H7 (cell line): ENCODE results near the gene FGF23. TPM values are rescaled to one million over a fixed set of nuclear protein-coding genes. Genes with fewer than 3 reads are reported as not detected.

Source experiments
- DNase-seq: peaks from one replicate; pipeline ENCODE4 v3.0.0; 2012
- H3K27me3 ChIP-seq: 2 replicates; pipeline ENCODE4 v1.6.0; 2011; ENCODE audit warnings: mild to moderate bottlenecking, low read length; ENCODE audit not compliant: control insufficient read depth, insufficient read depth
- H3K36me3 ChIP-seq: replicated peaks from 2 replicates; pipeline ENCODE4 v1.5.1; 2011; ENCODE audit warnings: low read length; ENCODE audit not compliant: control insufficient read depth, insufficient read depth
- H3K4me3 ChIP-seq: 2 replicates; pipeline ENCODE4 v1.5.1; 2011; ENCODE audit warnings: low read depth, mild to moderate bottlenecking, control low read depth, low read length, moderate library complexity; ENCODE audit not compliant: insufficient read depth
- total RNA-seq: library from RNA; depleted of rRNA; stranded (reverse); fragments of >200 nt; shearing (Covaris generic); gene quantifications from 2 replicates; pipeline ENCODE4 v1.2.3, GENCODE V29; 2014

Gene FGF23
- total RNA-seq, 1 experiment from 2014 or later, result 0.17 TPM

- no peak for DNase-seq
- Histone ChIP-seq H3K27me3 (no peaks in the 10 kb centered on the region), H3K36me3 (no peaks in the 10 kb centered on the region), H3K4me3 (no peak overlapping the region)
Measured at GRCh38 chr12:4401117-4401516, 21.6 kb upstream of the FGF23 start.

GRCh38 chr12:4395818-4396217 lies 16.3 kb upstream of the FGF23 start:
- Histone ChIP-seq H3K27me3 (no peaks in the 10 kb centered on the region), H3K4me3 (no peak overlapping the region), H3K36me3 (no peaks in the 10 kb centered on the region)
- DNase-seq, result no peak

- no peak overlapping the region for H3K4me3 ChIP-seq
- H3K36me3 ChIP-seq, result no peaks in the 10 kb centered on the region
- no peaks in the 10 kb centered on the region for H3K27me3 ChIP-seq
- no peak for DNase-seq
Measured at GRCh38 chr12:4393211-4393610, 13.7 kb upstream of the FGF23 start.

GRCh38 chr12:4392223-4392742 lies 12.8 kb upstream of the FGF23 start:
- Histone ChIP-seq H3K36me3 (no peaks in the 10 kb centered on the region), H3K27me3 (no peaks in the 10 kb centered on the region), H3K4me3 (no peak overlapping the region)
- DNase-seq, result no peak

GRCh38 chr12:4388662-4389061 lies 9.2 kb upstream of the FGF23 start:
- no peak overlapping the region for H3K4me3 ChIP-seq
- no peaks in the 10 kb centered on the region for H3K36me3 ChIP-seq
- no peaks in the 10 kb centered on the region for H3K27me3 ChIP-seq
- DNase-seq, result no peak

GRCh38 chr12:4388032-4388431 lies 8.5 kb upstream of the FGF23 start:
- Histone ChIP-seq H3K27me3 (no peaks in the 10 kb centered on the region), H3K4me3 (no peak overlapping the region), H3K36me3 (no peaks in the 10 kb centered on the region)
- no peak for DNase-seq

- Histone ChIP-seq H3K36me3 (no peaks in the 10 kb centered on the region), H3K27me3 (no peaks in the 10 kb centered on the region), H3K4me3 (no peak overlapping the region)
- DNase-seq, result no peak
Measured at GRCh38 chr12:4387607-4388006, 8.1 kb upstream of the FGF23 start.

GRCh38 chr12:4386801-4387200 lies 7.3 kb upstream of the FGF23 start:
- DNase-seq, result no peak
- Histone ChIP-seq H3K4me3 (no peak overlapping the region), H3K36me3 (no peaks in the 10 kb centered on the region), H3K27me3 (no peaks in the 10 kb centered on the region)

GRCh38 chr12:4383304-4383865 lies 3.9 kb upstream of the FGF23 start:
- no peaks in the 10 kb centered on the region for H3K27me3 ChIP-seq
- H3K36me3 ChIP-seq, result no peaks in the 10 kb centered on the region
- H3K4me3 ChIP-seq, result no peak overlapping the region
- DNase-seq, result peak; percentile 69

- H3K27me3 ChIP-seq, result no peaks in the 10 kb centered on the region
- no peaks in the 10 kb centered on the region for H3K36me3 ChIP-seq
- H3K4me3 ChIP-seq, result no peak overlapping the region
- DNase-seq, result no peak
Measured at GRCh38 chr12:4380332-4380731, 820 bp upstream of the FGF23 start.

GRCh38 chr12:4378772-4379171 lies 740 bp downstream of the FGF23 start:
- H3K36me3 ChIP-seq, result no peaks in the 10 kb centered on the region
- no peaks in the 10 kb centered on the region for H3K27me3 ChIP-seq
- H3K4me3 ChIP-seq, result no peak overlapping the region
- no peak for DNase-seq

GRCh38 chr12:4375449-4375848 lies 4.1 kb downstream of the FGF23 start:
- Histone ChIP-seq H3K27me3 (no peaks in the 10 kb centered on the region), H3K36me3 (no peaks in the 10 kb centered on the region), H3K4me3 (no peak overlapping the region)
- no peak for DNase-seq

- no peaks in the 10 kb centered on the region for H3K36me3 ChIP-seq
- DNase-seq, result no peak
Measured at GRCh38 chr12:4372653-4373052, 6.9 kb downstream of the FGF23 start.

GRCh38 chr12:4370265-4370664 lies 9.2 kb downstream of the FGF23 start:
- no peaks in the 10 kb centered on the region; the same call in 1 of the 2 replicates for H3K27me3 ChIP-seq
- DNase-seq, result no peak
- no peak overlapping the region for H3K4me3 ChIP-seq
- no peaks in the 10 kb centered on the region for H3K36me3 ChIP-seq

More at GRCh38 chr12:4372653-4373052, 6.9 kb downstream of the FGF23 start:
- no peaks in the 10 kb centered on the region; the same call in 1 of the 2 replicates for H3K27me3 ChIP-seq
- H3K4me3 ChIP-seq, result no peak overlapping the region

GRCh38 chr12:4369548-4369947 lies 10.0 kb downstream of the FGF23 start:
- DNase-seq, result no peak
- H3K27me3 ChIP-seq, result no peaks in the 10 kb centered on the region; the same call in 1 of the 2 replicates

GRCh38 chr12:4366090-4366489 lies 13.4 kb downstream of the FGF23 start:
- Histone ChIP-seq H3K27me3 (no peaks in the 10 kb centered on the region; the same call in 1 of the 2 replicates), H3K36me3 (no peaks in the 10 kb centered on the region), H3K4me3 (no peak overlapping the region)
- DNase-seq, result no peak

More at GRCh38 chr12:4369548-4369947, 10.0 kb downstream of the FGF23 start:
- Histone ChIP-seq H3K4me3 (no peak overlapping the region), H3K36me3 (no peaks in the 10 kb centered on the region)
